ENCODE results near the gene CHST12.

DNA sequence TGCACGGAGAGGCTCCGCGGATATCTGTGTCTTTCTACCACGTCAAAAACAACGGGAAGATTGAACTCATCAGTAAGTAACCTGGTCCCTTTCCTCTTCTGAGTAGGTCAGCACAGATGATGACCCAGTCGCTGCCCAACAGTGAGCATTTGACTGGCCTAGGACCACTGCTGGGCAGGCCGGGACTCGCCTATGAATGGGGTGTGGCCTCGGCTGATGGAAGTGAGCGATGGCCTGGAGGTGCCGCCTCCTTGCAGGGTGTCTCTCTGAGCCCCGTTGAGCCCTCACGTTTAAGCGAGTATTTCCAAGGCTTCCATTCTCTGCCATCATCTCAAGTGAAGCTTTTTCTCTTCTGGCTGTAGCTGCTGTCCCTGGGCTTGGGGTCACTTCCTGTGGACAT is 30.7 kb upstream of the CHST12 start:
- TF ChIP-seq, protein P1, sequence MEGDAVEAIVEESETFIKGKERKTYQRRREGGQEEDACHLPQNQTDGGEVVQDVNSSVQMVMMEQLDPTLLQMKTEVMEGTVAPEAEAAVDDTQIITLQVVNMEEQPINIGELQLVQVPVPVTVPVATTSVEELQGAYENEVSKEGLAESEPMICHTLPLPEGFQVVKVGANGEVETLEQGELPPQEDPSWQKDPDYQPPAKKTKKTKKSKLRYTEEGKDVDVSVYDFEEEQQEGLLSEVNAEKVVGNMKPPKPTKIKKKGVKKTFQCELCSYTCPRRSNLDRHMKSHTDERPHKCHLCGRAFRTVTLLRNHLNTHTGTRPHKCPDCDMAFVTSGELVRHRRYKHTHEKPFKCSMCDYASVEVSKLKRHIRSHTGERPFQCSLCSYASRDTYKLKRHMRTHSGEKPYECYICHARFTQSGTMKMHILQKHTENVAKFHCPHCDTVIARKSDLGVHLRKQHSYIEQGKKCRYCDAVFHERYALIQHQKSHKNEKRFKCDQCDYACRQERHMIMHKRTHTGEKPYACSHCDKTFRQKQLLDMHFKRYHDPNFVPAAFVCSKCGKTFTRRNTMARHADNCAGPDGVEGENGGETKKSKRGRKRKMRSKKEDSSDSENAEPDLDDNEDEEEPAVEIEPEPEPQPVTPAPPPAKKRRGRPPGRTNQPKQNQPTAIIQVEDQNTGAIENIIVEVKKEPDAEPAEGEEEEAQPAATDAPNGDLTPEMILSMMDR (IDR thresholded peaks at IDR 0.05): no peak
- no peak for TF ChIP-seq ZFX (IDR thresholded peaks at IDR 0.05; ENCODE audit: borderline replicate concordance)

Data from 22Rv1 (cell line).